MCF 10A (cell line): ENCODE data around the gene CEACAM16. TPM values are rescaled to one million over a fixed set of nuclear protein-coding genes. Genes with fewer than 3 reads are reported as not detected.

ENCODE experiments used
- BruUV-seq: library from RNA; stranded (reverse); fragments of 400-500 nt; replicated peaks from 2 replicates; lab custom pipeline; 2021; lab: Mats Ljungman, UMichigan
- CTCF ChIA-PET: fragments of 300-600 bp; sonication (Branson Sonifier 250); formaldehyde crosslinking; extraction: SDS; loops from one replicate; lab custom pipeline; 2021; ENCODE audit warnings: antibody characterized with exemption, inconsistent platforms; lab: Yijun Ruan, JAX
- POLR2A ChIA-PET: fragments of 300-600, 350-650 bp; sonication (Branson Sonifier 250); formaldehyde crosslinking; extraction: SDS; loops from one replicate; lab custom pipeline; 2020; ENCODE audit warnings: antibody characterized with exemption, inconsistent platforms; lab: Yijun Ruan, JAX
- DNase-seq: peaks from one replicate; pipeline ENCODE4 v3.0.0-alpha.2; 2018; ENCODE audit not compliant: unreplicated experiment
- H3K27ac Mint-ChIP-seq: one replicate; pipeline ENCODE4 v1.8.0; 2022; ENCODE audit warnings: mild to moderate bottlenecking, low read depth, mixed read lengths; ENCODE audit not compliant: unreplicated experiment
- H3K27me3 Mint-ChIP-seq: one replicate; pipeline ENCODE4 v1.8.0; 2022; ENCODE audit warnings: mixed read lengths; ENCODE audit not compliant: insufficient read depth, unreplicated experiment
- H3K36me3 Mint-ChIP-seq: one replicate; pipeline ENCODE4 v1.8.0; 2022; ENCODE audit warnings: mild to moderate bottlenecking, moderate library complexity, mixed read lengths; ENCODE audit not compliant: insufficient read depth, unreplicated experiment
- H3K4me1 Mint-ChIP-seq: one replicate; pipeline ENCODE4 v1.8.0; 2022; ENCODE audit warnings: mixed read lengths; ENCODE audit not compliant: insufficient read depth, unreplicated experiment
- H3K4me3 Mint-ChIP-seq: one replicate; pipeline ENCODE4 v1.8.0; 2022; ENCODE audit warnings: mild to moderate bottlenecking, moderate library complexity, mixed read lengths; ENCODE audit not compliant: unreplicated experiment
- H3K9me3 Mint-ChIP-seq: one replicate; pipeline ENCODE4 v1.8.0; 2022; ENCODE audit warnings: mixed read lengths; ENCODE audit not compliant: unreplicated experiment
- intact Hi-C: fragments of 100-400 bp; cut with micrococcal nuclease; formaldehyde crosslinking; loops from 2 replicates; pipeline ENCODE4 v1.14.1; 2022
- total RNA-seq: library from RNA; stranded (reverse); gene quantifications from 2 replicates; pipeline ENCODE4 v1.2.3, GENCODE V29; 2022
- TF ChIP-seq, protein P1 (sequence below): fragments of 200-600 bp; IDR thresholded peaks from one replicate; pipeline ENCODE4 v1.8.0; 2022; ENCODE audit warnings: antibody characterized with exemption, mild to moderate bottlenecking; ENCODE audit not compliant: unreplicated experiment

Gene CEACAM16
- total RNA-seq, 1 experiment from 2014 or later = not detected

DNA sequence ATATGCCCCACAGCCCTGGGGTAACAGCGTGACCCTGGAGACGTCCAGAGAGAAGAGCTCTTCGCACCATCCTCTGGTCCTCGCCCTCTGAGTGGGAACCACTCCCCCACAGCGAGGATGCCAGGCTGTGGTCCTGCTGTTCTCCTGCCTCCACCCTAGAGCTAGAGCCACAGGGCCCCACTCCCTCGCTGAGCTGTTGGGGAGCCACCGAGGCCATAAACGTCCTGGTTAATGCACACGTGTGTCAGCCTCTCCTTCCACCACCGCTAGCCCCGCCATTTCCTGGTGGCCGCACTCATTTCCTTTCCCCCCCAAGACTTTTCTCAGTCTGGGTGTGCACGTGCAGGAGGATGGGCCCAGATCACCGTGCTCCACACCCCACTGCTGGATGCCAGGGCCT lies 11.5 kb downstream of the CEACAM16 start:
- H3K4me1 Mint-ChIP-seq = no peaks in the 10 kb centered on the region
- no peaks in the 10 kb centered on the region for H3K27me3 Mint-ChIP-seq
- no peaks in the 10 kb centered on the region for H3K36me3 Mint-ChIP-seq
- ChIA-PET CTCF (interaction anchor here (0.6 to 2.4 kb wide), 2 partner anchors 14 to 69 kb away, joined by 3 to 15 read pairs; no protein-coding TSS in a partner anchor), POLR2A (interaction anchor here (0.5 kb wide), 1 partner anchor 336 kb away, joined by 3 read pairs; no protein-coding TSS in a partner anchor)
- intact Hi-C loops = no loop called here
- TF ChIP-seq, protein P1, sequence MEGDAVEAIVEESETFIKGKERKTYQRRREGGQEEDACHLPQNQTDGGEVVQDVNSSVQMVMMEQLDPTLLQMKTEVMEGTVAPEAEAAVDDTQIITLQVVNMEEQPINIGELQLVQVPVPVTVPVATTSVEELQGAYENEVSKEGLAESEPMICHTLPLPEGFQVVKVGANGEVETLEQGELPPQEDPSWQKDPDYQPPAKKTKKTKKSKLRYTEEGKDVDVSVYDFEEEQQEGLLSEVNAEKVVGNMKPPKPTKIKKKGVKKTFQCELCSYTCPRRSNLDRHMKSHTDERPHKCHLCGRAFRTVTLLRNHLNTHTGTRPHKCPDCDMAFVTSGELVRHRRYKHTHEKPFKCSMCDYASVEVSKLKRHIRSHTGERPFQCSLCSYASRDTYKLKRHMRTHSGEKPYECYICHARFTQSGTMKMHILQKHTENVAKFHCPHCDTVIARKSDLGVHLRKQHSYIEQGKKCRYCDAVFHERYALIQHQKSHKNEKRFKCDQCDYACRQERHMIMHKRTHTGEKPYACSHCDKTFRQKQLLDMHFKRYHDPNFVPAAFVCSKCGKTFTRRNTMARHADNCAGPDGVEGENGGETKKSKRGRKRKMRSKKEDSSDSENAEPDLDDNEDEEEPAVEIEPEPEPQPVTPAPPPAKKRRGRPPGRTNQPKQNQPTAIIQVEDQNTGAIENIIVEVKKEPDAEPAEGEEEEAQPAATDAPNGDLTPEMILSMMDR = no peak
- no peak for DNase-seq
- no peak overlapping the region for H3K4me3 Mint-ChIP-seq
- H3K9me3 Mint-ChIP-seq = no peaks in the 10 kb centered on the region
- BruUV-seq = no TSS peak
- H3K27ac Mint-ChIP-seq = no peak overlapping the region

DNA sequence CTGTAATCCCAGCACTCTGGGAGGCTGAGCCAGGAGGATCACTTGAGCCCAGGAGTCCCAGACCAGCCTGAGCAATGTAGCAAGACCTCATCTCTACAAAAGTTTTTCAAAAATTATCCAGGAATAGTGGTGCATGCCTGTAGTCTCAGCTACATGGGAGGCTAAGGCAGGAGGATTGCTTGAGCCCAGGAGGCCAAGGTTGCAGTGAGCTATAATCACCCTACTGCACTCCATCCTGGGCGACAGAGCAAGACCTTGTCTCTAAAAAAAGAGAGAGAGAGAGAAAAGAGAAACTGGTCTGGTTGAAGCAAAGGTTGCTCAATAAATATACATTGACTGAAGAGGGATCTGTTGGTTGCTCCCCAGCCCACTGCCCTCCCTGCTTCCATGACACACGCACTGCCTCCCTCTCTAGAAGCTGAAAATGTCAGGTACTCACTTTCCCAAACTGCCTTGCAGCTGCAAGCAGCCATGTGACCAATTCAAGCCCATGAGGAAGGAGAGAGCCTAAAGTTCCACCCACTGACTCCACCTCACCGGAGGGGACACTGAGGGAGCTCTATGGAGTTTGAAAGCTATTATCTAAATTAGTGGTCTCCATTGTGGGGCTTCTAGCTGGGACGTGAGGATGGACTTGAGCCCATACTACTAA lies 14.0 kb downstream of the CEACAM16 start:
- Mint-ChIP-seq H3K36me3 (no peaks in the 10 kb centered on the region), H3K27ac (no peak overlapping the region), H3K27me3 (no peaks in the 10 kb centered on the region), H3K4me1 (no peaks in the 10 kb centered on the region), H3K4me3 (no peak overlapping the region), H3K9me3 (no peaks in the 10 kb centered on the region)
- BruUV-seq = no TSS peak
- intact Hi-C loops = no loop called here
- TF ChIP-seq, protein P1 = no peak
- DNase-seq = no peak
- CTCF ChIA-PET = interaction anchor here (0.7 to 3.8 kb wide), 6 partner anchors 11 to 174 kb away, joined by 3 to 39 read pairs (median 4); no protein-coding TSS in a partner anchor
- POLR2A ChIA-PET = interaction anchor here (0.6 to 1.1 kb wide), 4 partner anchors 10 to 158 kb away, joined by 3 read pairs; no protein-coding TSS in a partner anchor

- CTCF ChIA-PET = interaction anchor here (0.6 to 3.8 kb wide), 5 partner anchors 9 to 393 kb away, joined by 3 to 39 read pairs (median 9); no protein-coding TSS in a partner anchor
- Mint-ChIP-seq H3K27ac (no peak overlapping the region), H3K4me3 (no peak overlapping the region)
Observed at GRCh38 chr19:44714597-44715169, 15.7 kb downstream of the CEACAM16 start.

More at GRCh38 chr19:44714597-44715169, 15.7 kb downstream of the CEACAM16 start:
- no peak for DNase-seq
- intact Hi-C loops = no loop called here
- POLR2A ChIA-PET = interaction anchor here (0.5 to 0.7 kb wide), 2 partner anchors 10 to 58 kb away, joined by 3 to 4 read pairs; no protein-coding TSS in a partner anchor
- Mint-ChIP-seq H3K36me3 (no peaks in the 10 kb centered on the region), H3K9me3 (no peaks in the 10 kb centered on the region), H3K4me1 (no peaks in the 10 kb centered on the region), H3K27me3 (no peaks in the 10 kb centered on the region)
- TF ChIP-seq, protein P1 = no peak
- no TSS peak for BruUV-seq
